ENCODE measurements around the gene TESPA1. TPM values are rescaled to one million over a fixed set of nuclear protein-coding genes. Genes with fewer than 3 reads are reported as not detected.
"Not testable (repeated sequence)": the region's sequence is repeated elsewhere in the genome, so short reads cannot be mapped to it uniquely, and the experiment has no call there.

Gene TESPA1
- total and polyA plus RNA-seq, 4 donors, result 0.08 to 0.69 (median 0.36) TPM

DNA sequence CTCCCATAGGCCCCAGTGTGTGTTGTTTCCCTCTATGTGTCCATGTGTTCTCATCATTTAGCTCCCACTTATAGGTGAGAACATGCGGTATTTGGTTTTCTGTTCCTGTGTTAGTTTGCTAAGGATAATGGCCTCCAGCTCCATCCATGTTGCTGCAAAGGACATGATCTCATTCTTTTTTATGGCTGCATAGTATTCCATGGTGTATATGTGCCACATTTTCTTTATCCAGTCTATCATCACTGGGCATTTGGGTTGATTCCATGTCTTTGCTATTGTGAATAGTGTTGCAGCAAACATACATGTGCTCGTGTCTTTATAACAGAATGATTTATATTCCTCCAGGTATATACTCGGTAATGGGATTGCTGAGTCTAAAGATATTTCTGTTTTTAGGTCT lies 2.2 kb upstream of the TESPA1 start:
- DNase-seq (ENCODE audit: low read depth in 4 of 6, low spot score in 6 of 6); H3K9me3 ChIP-seq (ENCODE audit: control insufficient read depth, insufficient read depth, low read length); H3K36me3 ChIP-seq (ENCODE audit: control insufficient read depth, insufficient read depth, low read length); H3K4me1 ChIP-seq (ENCODE audit: control insufficient read depth, insufficient read depth, low read length); H3K27ac ChIP-seq (ENCODE audit: low read depth, low read length); H3K4me3 ChIP-seq (ENCODE audit: low read depth, low read length); H3K27me3 ChIP-seq (ENCODE audit: control insufficient read depth, insufficient read depth, low read length): not testable (repeated sequence)
- no CpG with 5 or more reads among the region's 3 CpGs for WGBS (ENCODE audit: insufficient coverage)

DNA sequence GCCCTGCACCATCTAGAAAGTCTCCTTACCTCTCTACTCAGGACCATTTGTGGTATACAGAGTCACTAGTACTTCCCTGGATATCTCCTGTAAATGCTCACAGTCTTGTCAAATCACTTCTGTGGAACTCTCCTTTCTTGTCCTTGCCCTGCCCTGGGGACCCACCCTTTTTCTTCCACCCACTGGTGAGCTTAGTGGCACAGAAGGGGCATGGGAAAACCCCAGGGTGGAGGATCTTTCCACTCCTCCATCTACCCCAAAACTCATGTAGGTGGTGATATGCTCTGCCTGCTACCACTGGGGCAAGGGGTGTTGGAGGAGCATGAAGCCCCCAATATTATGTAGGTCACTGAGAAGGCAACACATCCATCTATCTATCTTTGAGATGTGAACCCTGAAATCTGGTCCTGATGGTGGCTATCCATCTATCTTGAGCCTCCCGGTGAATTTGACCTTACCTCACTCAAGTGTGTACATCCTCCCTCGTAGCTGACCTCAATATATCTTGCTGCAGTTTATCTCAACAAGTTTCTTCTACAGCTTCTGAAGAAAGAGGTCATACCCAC lies 943 bp downstream of the TESPA1 start:
- no peak for DNase-seq (ENCODE audit: low read depth in 4 of 6, low spot score in 6 of 6)
- no peak overlapping the region for H3K4me3 ChIP-seq (ENCODE audit: low read depth, low read length)
- no peaks in the 10 kb centered on the region for H3K27me3 ChIP-seq (ENCODE audit: control insufficient read depth, insufficient read depth, low read length)
- 60% methylated on average over 1 of the region's 2 CpGs for WGBS (ENCODE audit: insufficient coverage)
- no peaks in the 10 kb centered on the region for H3K36me3 ChIP-seq (ENCODE audit: control insufficient read depth, insufficient read depth, low read length)
- no peak overlapping the region for H3K27ac ChIP-seq (ENCODE audit: low read depth, low read length)
- no peaks in the 10 kb centered on the region for H3K4me1 ChIP-seq (ENCODE audit: control insufficient read depth, insufficient read depth, low read length)
- H3K9me3 ChIP-seq (ENCODE audit: control insufficient read depth, insufficient read depth, low read length), result no peaks in the 10 kb centered on the region

DNA sequence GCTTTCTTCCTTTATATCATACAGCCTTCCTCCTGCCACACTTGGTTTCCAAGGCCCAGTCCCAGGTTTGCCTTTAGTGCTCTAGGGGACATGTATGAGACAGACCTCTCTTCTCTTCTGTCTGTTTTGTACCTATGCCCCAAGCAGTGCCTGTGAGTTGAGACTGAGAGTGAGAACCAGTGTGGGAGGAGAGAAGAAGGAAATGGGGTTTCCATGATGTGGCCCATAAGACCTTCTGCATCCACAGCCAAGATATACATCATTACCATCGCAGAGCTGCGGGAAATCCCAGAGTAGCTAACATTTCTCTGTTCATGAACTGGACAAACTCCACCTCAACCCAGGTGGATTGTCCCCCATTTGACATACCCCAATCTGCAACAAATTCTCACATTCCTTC lies 2.8 kb downstream of the TESPA1 start:
- H3K27me3 ChIP-seq (ENCODE audit: control insufficient read depth, insufficient read depth, low read length), result no peaks in the 10 kb centered on the region
- no peak overlapping the region for H3K27ac ChIP-seq (ENCODE audit: low read depth, low read length)
- no peak for DNase-seq (ENCODE audit: low read depth in 4 of 6, low spot score in 6 of 6)
- no peak overlapping the region for H3K4me3 ChIP-seq (ENCODE audit: low read depth, low read length)
- H3K4me1 ChIP-seq (ENCODE audit: control insufficient read depth, insufficient read depth, low read length), result no peaks in the 10 kb centered on the region
- no peaks in the 10 kb centered on the region for H3K9me3 ChIP-seq (ENCODE audit: control insufficient read depth, insufficient read depth, low read length)
- no peaks in the 10 kb centered on the region for H3K36me3 ChIP-seq (ENCODE audit: control insufficient read depth, insufficient read depth, low read length)
- WGBS (ENCODE audit: insufficient coverage), result 93% methylated on average over 2 of the region's 2 CpGs

DNA sequence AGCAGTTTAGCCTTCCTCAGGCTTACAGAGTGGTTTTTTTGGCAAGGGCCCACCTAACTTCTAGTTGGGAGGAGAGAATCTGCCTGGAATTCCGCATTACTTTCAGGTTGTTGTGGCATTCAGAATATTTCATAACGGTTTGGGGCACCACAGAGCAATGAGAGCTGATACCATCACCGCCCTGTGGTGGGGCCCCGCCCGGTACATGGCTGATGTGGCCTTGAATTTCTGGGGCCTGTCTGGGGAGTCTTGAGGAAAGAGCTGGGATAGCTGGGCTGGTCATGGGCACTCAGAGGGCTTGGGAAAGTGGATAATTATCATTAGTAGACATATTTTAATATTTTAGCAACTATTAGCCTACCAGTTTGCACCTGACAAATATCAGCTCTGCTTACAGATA lies 4.2 kb downstream of the TESPA1 start:
- Histone ChIP-seq H3K4me1 (ENCODE audit: control insufficient read depth, insufficient read depth, low read length) (no peaks in the 10 kb centered on the region), H3K27me3 (ENCODE audit: control insufficient read depth, insufficient read depth, low read length) (no peaks in the 10 kb centered on the region), H3K4me3 (ENCODE audit: low read depth, low read length) (no peak overlapping the region), H3K36me3 (ENCODE audit: control insufficient read depth, insufficient read depth, low read length) (no peaks in the 10 kb centered on the region), H3K9me3 (ENCODE audit: control insufficient read depth, insufficient read depth, low read length) (no peaks in the 10 kb centered on the region), H3K27ac (ENCODE audit: low read depth, low read length) (no peak overlapping the region)
- no peak for DNase-seq (ENCODE audit: low read depth in 4 of 6, low spot score in 6 of 6)
- WGBS (ENCODE audit: insufficient coverage), result 94% methylated on average over 5 of the region's 5 CpGs

DNA sequence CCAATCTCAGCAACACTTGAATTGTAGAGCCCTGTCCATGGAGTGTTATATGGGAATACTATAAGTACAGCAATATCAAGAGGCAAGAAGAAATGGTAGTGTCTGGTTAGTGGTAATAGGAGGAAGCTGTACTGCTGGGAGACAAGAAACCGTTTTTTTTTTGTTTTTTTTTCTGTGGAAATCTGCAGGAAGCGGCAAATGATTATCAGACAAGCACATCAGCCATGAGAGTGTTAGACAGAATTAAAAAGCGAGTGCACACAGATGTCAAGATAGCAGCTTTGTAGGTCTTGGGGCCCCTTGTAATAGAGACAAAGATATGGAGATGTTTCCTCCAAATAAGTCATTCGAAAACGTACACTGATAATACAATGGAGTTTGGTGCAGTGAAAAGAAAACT lies 6.7 kb downstream of the TESPA1 start:
- Histone ChIP-seq H3K27ac (ENCODE audit: low read depth, low read length) (no peak overlapping the region), H3K4me3 (ENCODE audit: low read depth, low read length) (no peak overlapping the region), H3K9me3 (ENCODE audit: control insufficient read depth, insufficient read depth, low read length) (no peaks in the 10 kb centered on the region), H3K4me1 (ENCODE audit: control insufficient read depth, insufficient read depth, low read length) (no peaks in the 10 kb centered on the region), H3K27me3 (ENCODE audit: control insufficient read depth, insufficient read depth, low read length) (no peaks in the 10 kb centered on the region), H3K36me3 (ENCODE audit: control insufficient read depth, insufficient read depth, low read length) (no peaks in the 10 kb centered on the region)
- 85% methylated on average over 5 of the region's 5 CpGs for WGBS (ENCODE audit: insufficient coverage)
- DNase-seq (ENCODE audit: low read depth in 4 of 6, low spot score in 6 of 6), result no peak

DNA sequence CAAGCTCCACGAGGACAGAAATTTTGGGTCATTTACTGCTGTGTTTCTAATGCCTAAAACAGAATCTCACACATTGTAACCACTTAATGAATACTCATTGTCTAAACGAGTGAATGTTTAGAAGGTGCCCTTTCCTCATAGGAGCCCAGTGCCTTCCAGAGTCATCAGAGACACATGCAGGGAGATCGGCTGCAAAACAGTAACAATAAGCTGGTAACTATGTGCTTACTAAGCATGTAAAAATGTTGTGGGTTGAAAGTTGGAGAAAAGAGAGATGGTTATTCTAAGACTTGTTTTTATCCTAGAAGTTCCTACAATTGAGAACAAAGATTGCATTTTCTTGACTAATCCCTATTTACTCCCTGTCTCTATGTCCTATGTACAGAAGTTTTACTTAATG lies 7.4 kb downstream of the TESPA1 start:
- WGBS (ENCODE audit: insufficient coverage), result no CpG with 5 or more reads among the region's 3 CpGs
- Histone ChIP-seq H3K4me1 (ENCODE audit: control insufficient read depth, insufficient read depth, low read length) (no peaks in the 10 kb centered on the region), H3K27ac (ENCODE audit: low read depth, low read length) (no peak overlapping the region)

DNA sequence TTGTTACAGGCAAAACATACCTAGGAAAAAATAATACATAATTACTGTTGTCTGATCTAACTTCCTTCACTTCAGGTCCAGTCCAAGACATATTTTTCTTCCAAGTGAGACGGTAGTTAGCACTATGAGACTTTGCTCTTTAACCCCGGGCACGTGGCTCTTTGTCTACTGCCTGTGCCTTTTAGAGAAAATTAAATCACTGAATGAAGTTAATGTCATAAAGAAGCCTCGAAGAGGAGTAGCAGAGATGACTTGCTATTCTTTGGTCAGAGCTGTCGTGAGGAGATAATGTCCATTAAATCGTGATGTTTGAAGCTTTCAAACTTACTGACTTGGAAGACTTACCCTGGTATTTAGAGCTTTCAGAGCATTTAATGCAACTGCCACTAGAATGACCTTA lies 8.7 kb downstream of the TESPA1 start:
- no peaks in the 10 kb centered on the region for H3K27me3 ChIP-seq (ENCODE audit: control insufficient read depth, insufficient read depth, low read length)
- no peaks in the 10 kb centered on the region for H3K4me1 ChIP-seq (ENCODE audit: control insufficient read depth, insufficient read depth, low read length)
- 19% methylated on average over 2 of the region's 6 CpGs for WGBS (ENCODE audit: insufficient coverage)
- no peaks in the 10 kb centered on the region for H3K36me3 ChIP-seq (ENCODE audit: control insufficient read depth, insufficient read depth, low read length)
- H3K27ac ChIP-seq (ENCODE audit: low read depth, low read length), result no peak overlapping the region
- no peak for DNase-seq (ENCODE audit: low read depth in 4 of 6, low spot score in 6 of 6)
- no peak overlapping the region for H3K4me3 ChIP-seq (ENCODE audit: low read depth, low read length)
- no peaks in the 10 kb centered on the region for H3K9me3 ChIP-seq (ENCODE audit: control insufficient read depth, insufficient read depth, low read length)

More for the DNA sequence above, 7.4 kb downstream of the TESPA1 start:
- DNase-seq (ENCODE audit: low read depth in 4 of 6, low spot score in 6 of 6), result no peak
- Histone ChIP-seq H3K36me3 (ENCODE audit: control insufficient read depth, insufficient read depth, low read length) (no peaks in the 10 kb centered on the region), H3K4me3 (ENCODE audit: low read depth, low read length) (no peak overlapping the region), H3K9me3 (ENCODE audit: control insufficient read depth, insufficient read depth, low read length) (no peaks in the 10 kb centered on the region), H3K27me3 (ENCODE audit: control insufficient read depth, insufficient read depth, low read length) (no peaks in the 10 kb centered on the region)

DNA sequence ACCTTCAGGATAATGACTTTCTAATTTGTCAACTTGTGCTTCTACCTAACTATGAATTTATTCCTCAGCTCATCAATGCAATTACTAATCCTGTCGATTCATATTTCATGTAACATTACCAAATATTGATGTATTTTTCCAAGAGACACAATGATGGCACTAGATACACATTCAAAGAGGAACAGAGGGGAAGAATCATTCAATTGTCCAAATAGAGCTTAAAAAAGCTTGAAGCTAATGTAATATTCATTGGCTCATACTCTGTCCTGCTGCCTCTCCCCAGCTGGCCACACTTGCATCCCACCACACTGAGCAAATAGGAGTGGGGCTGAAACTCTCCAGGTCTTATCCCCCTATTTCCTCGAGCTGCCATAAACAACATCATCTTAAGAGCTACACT lies 9.3 kb downstream of the TESPA1 start:
- no peak overlapping the region for H3K4me3 ChIP-seq (ENCODE audit: low read depth, low read length)
- WGBS (ENCODE audit: insufficient coverage), result no CpG with 5 or more reads among the region's 2 CpGs
- no peaks in the 10 kb centered on the region for H3K4me1 ChIP-seq (ENCODE audit: control insufficient read depth, insufficient read depth, low read length)
- no peaks in the 10 kb centered on the region for H3K9me3 ChIP-seq (ENCODE audit: control insufficient read depth, insufficient read depth, low read length)
- DNase-seq (ENCODE audit: low read depth in 4 of 6, low spot score in 6 of 6), result no peak
- H3K36me3 ChIP-seq (ENCODE audit: control insufficient read depth, insufficient read depth, low read length), result no peaks in the 10 kb centered on the region
- H3K27ac ChIP-seq (ENCODE audit: low read depth, low read length), result no peak overlapping the region
- H3K27me3 ChIP-seq (ENCODE audit: control insufficient read depth, insufficient read depth, low read length), result no peaks in the 10 kb centered on the region

DNA sequence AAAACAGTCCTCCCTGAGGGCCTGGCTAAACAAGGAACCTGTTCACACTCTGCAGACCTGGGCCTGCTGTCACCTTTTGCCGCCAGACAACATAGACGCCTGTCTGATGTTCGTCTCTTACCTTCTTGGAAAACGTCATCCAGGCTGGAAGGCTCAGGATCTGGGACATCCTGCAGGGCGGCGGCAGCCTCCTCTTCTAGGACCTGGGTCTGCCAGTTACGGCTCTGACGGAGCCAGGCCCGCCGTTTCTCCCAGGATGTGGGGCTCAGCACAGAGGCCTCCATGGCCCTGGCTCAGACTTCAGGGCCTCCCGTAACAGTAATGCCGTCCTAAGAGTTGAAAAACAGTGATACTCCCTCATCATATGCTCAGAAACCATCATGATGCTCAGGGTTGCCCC lies 10.3 kb downstream of the TESPA1 start:
- Histone ChIP-seq H3K9me3 (ENCODE audit: control insufficient read depth, insufficient read depth, low read length) (no peaks in the 10 kb centered on the region), H3K4me3 (ENCODE audit: low read depth, low read length) (no peak overlapping the region), H3K4me1 (ENCODE audit: control insufficient read depth, insufficient read depth, low read length) (no peaks in the 10 kb centered on the region), H3K27me3 (ENCODE audit: control insufficient read depth, insufficient read depth, low read length) (no peaks in the 10 kb centered on the region), H3K36me3 (ENCODE audit: control insufficient read depth, insufficient read depth, low read length) (no peaks in the 10 kb centered on the region), H3K27ac (ENCODE audit: low read depth, low read length) (no peak overlapping the region)
- WGBS (ENCODE audit: insufficient coverage), result 90% methylated on average over 12 of the region's 12 CpGs
- no peak for DNase-seq (ENCODE audit: low read depth in 4 of 6, low spot score in 6 of 6)

DNA sequence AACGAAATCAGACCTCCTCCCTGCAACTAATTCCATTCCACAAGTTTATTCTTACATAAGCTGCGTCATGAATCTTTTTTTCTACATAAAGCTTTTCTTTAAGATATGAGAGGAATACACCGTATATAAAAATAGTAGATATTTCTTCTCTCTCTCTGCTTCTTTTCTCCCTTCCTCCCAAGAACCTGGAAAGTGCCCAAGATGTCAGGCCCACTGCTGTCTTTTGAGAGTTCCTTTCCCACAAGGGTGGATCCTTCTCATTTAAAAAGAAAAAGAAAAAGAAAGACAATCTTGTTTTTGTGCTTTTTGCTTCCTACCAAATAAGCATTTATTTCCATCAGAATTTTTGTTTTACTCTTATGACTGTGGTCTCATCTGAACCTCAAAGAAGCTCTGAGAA lies 11.0 kb downstream of the TESPA1 start:
- H3K4me3 ChIP-seq (ENCODE audit: low read depth, low read length), result no peak overlapping the region
- H3K27ac ChIP-seq (ENCODE audit: low read depth, low read length), result no peak overlapping the region

More for the DNA sequence above, 11.0 kb downstream of the TESPA1 start:
- no peaks in the 10 kb centered on the region for H3K27me3 ChIP-seq (ENCODE audit: control insufficient read depth, insufficient read depth, low read length)
- WGBS (ENCODE audit: insufficient coverage), result 100% methylated on average over 1 of the region's 3 CpGs
- DNase-seq (ENCODE audit: low read depth in 4 of 6, low spot score in 6 of 6), result no peak
- no peaks in the 10 kb centered on the region for H3K36me3 ChIP-seq (ENCODE audit: control insufficient read depth, insufficient read depth, low read length)
- H3K4me1 ChIP-seq (ENCODE audit: control insufficient read depth, insufficient read depth, low read length), result no peaks in the 10 kb centered on the region
- no peaks in the 10 kb centered on the region for H3K9me3 ChIP-seq (ENCODE audit: control insufficient read depth, insufficient read depth, low read length)

All from spinal cord (tissue), 10 donors.